CD14-positive monocyte (primary cell): ENCODE measurements around the gene LEPROT. TPM values are rescaled to one million over a fixed set of nuclear protein-coding genes. Genes with fewer than 3 reads are reported as not detected.

Experiments used
- DNase-seq, 3 donors: peaks; one replicate each; pipeline ENCODE4 v3.0.0-alpha.2; 2011 to 2022
- H2AFZ ChIP-seq: 2 replicates; pipeline ENCODE4 v1.6.0; 2012; ENCODE audit warnings: mild to moderate bottlenecking, low read depth, low read length, inconsistent platforms; ENCODE audit not compliant: insufficient read depth, poor library complexity, severe bottlenecking
- H3K27ac ChIP-seq, 2 donors: 1 replicate in 1 of 2; 2 replicates in 1 of 2; pipeline ENCODE4 v1.5.1; 2012 to 2013; ENCODE audit warnings: low read length in 2 of 2, control low read depth in 1 of 2, inconsistent platforms in 1 of 2, low read depth in 1 of 2, mild to moderate bottlenecking in 1 of 2
- H3K27me3 ChIP-seq, 2 donors: one replicate each; pipeline versions ENCODE4 v1.6.0 to v1.6.1; 2011 to 2013; ENCODE audit warnings: low read length in 2 of 2; ENCODE audit not compliant: control insufficient read depth in 2 of 2, insufficient read depth in 2 of 2
- H3K36me3 ChIP-seq, 2 donors: replicated peaks in 1 of 2; 1 replicate in 1 of 2; 2 replicates in 1 of 2; pipeline versions ENCODE4 v1.5.1 to v1.6.1; 2012 to 2013; ENCODE audit warnings: low read length in 2 of 2, control low read depth in 1 of 2, inconsistent platforms in 1 of 2, mild to moderate bottlenecking in 1 of 2; ENCODE audit not compliant: insufficient read depth in 2 of 2, control insufficient read depth in 1 of 2
- H3K4me1 ChIP-seq, 2 donors: 1 replicate in 1 of 2; 2 replicates in 1 of 2; pipeline versions ENCODE4 v1.5.1 to v1.6.1; 2012 to 2013; ENCODE audit warnings: low read length in 2 of 2, control low read depth in 1 of 2, inconsistent platforms in 1 of 2, mild to moderate bottlenecking in 1 of 2, moderate library complexity in 1 of 2; ENCODE audit not compliant: insufficient read depth in 2 of 2, control insufficient read depth in 1 of 2
- H3K4me2 ChIP-seq: replicated peaks from 2 replicates; pipeline ENCODE3; 2012; ENCODE audit warnings: low read length, moderate library complexity, mild to moderate bottlenecking; ENCODE audit not compliant: poor library complexity, severe bottlenecking; ENCODE audit errors: extremely low read depth
- H3K4me3 ChIP-seq, 3 experiments: fragments of 200-600 bp in 1 of 3; sonication (generic) in 1 of 3; replicated peaks in 1 of 3; 1 replicate in 2 of 3; 2 replicates in 1 of 3; pipeline ENCODE4 v1.5.1; 2011 to 2013; ENCODE audit warnings: low read length in 3 of 3, mild to moderate bottlenecking in 3 of 3, control low read depth in 2 of 3, low read depth in 2 of 3, inconsistent platforms in 1 of 3, moderate library complexity in 1 of 3
- H3K79me2 ChIP-seq: 2 replicates; pipeline ENCODE4 v1.6.0; 2012; ENCODE audit warnings: mild to moderate bottlenecking, control low read depth, inconsistent platforms, low read length, moderate library complexity; ENCODE audit not compliant: insufficient read depth
- H3K9ac ChIP-seq: 2 replicates; pipeline ENCODE4 v1.6.0; 2017; ENCODE audit warnings: low read length, mild to moderate bottlenecking; ENCODE audit not compliant: insufficient read depth, poor library complexity, severe bottlenecking
- H3K9me3 ChIP-seq, 2 donors: replicated peaks in 1 of 2; 1 replicate in 1 of 2; 2 replicates in 1 of 2; pipeline versions ENCODE4 v1.5.1 to v1.6.1; 2012 to 2013; ENCODE audit warnings: low read length in 2 of 2, control low read depth in 1 of 2; ENCODE audit not compliant: control insufficient read depth in 1 of 2, insufficient read depth in 1 of 2
- H4K20me1 ChIP-seq: 2 replicates; pipeline ENCODE4 v1.6.0; 2012; ENCODE audit warnings: mild to moderate bottlenecking, low read length, control low read depth, moderate library complexity; ENCODE audit not compliant: insufficient read depth
- H3K27ac Mint-ChIP-seq, 7 donors: one replicate each; pipeline ENCODE4 v1.8.0; 2020; ENCODE audit warnings: mild to moderate bottlenecking in 7 of 7, mixed read lengths in 7 of 7, moderate library complexity in 6 of 7, inconsistent platforms in 2 of 7
- H3K27me3 Mint-ChIP-seq, 3 donors: one replicate each; pipeline ENCODE4 v1.8.0; 2021 to 2022; ENCODE audit warnings: low read depth in 3 of 3, mild to moderate bottlenecking in 3 of 3, mixed read lengths in 3 of 3, moderate library complexity in 3 of 3, inconsistent platforms in 1 of 3
- H3K36me3 Mint-ChIP-seq, 2 donors: one replicate each; pipeline ENCODE4 v1.8.0; 2020; ENCODE audit warnings: mixed read lengths in 2 of 2, inconsistent platforms in 1 of 2, mild to moderate bottlenecking in 1 of 2
- H3K4me1 Mint-ChIP-seq: one replicate; pipeline ENCODE4 v1.8.0; 2020; ENCODE audit warnings: mild to moderate bottlenecking, mixed read lengths
- H3K4me3 Mint-ChIP-seq, 2 donors: one replicate each; pipeline ENCODE4 v1.8.0; 2020; ENCODE audit warnings: mild to moderate bottlenecking in 2 of 2, mixed read lengths in 2 of 2, moderate library complexity in 1 of 2
- H3K9me3 Mint-ChIP-seq, 7 donors: one replicate each; pipeline ENCODE4 v1.8.0; 2020 to 2022; ENCODE audit warnings: mixed read lengths in 7 of 7, mild to moderate bottlenecking in 6 of 7, moderate library complexity in 6 of 7, inconsistent platforms in 2 of 7
- CTCF ChIP-seq: fragments of 200-600 bp; IDR thresholded peaks from one replicate; pipeline ENCODE4 v1.8.0; 2022; ENCODE audit warnings: antibody characterized with exemption, mild to moderate bottlenecking
- WGBS: methylation state at CpG from one replicate; pipeline ENCODE4 v1.1.5; 2013; ENCODE audit warnings: missing lambda C conversion rate; ENCODE audit not compliant: insufficient coverage; 5-methylcytosine and 5-hydroxymethylcytosine counted together
- intact Hi-C, 2 donors: fragments of 100-400 bp; cut with micrococcal nuclease; formaldehyde crosslinking; loops; one replicate each; pipeline versions ENCODE4 v1.15.0 to v1.15.1; 2023
- polyA plus RNA-seq, 3 donors: library from polyadenylated mRNA; depleted of rRNA in 1 of 3; unstranded in 2 of 3; stranded (reverse) in 1 of 3; fragments of 300-500 nt in 2 of 3; fragments of >200 nt in 1 of 3; fragmentation: Illumina TruSeq in 2 of 3; gene quantifications; 1 replicate in 2 of 3; 2 replicates in 1 of 3; pipeline ENCODE4 v1.2.3, GENCODE V29; 2012 to 2021

Gene LEPROT
- polyA plus RNA-seq, 3 donors = 56.3 to 75.0 (median 74.7) TPM

GRCh38 chr1:65414538-65414937, 5.9 kb upstream of the LEPROT start:
- Mint-ChIP-seq H3K27me3 (peaks cover 0 to 2% (median 0%) of the 10 kb centered on the region in 3 donors), H3K9me3 (no peaks in the 10 kb centered on the region), H3K27ac (no peak overlapping the region), H3K4me1 (peaks cover 4% of the 10 kb centered on the region), H3K4me3 (no peak overlapping the region), H3K36me3 (no peaks in the 10 kb centered on the region)
- intact Hi-C loops = no loop called here
- no peaks in the 10 kb centered on the region for H4K20me1 ChIP-seq
- no peaks in the 10 kb centered on the region for H3K79me2 ChIP-seq
- no peak overlapping the region for H3K4me2 ChIP-seq
- no peaks in the 10 kb centered on the region for H3K36me3 ChIP-seq
- no peak overlapping the region for H2AFZ ChIP-seq
- H3K27me3 ChIP-seq = no peaks in the 10 kb centered on the region
- H3K9ac ChIP-seq = no peak overlapping the region
- H3K4me3 ChIP-seq = no peak overlapping the region
- no peak for TF ChIP-seq CTCF
- no peak for DNase-seq
- WGBS = no CpG with 5 or more reads among the region's 4 CpGs
- no peaks in the 10 kb centered on the region for H3K9me3 ChIP-seq
- H3K4me1 ChIP-seq = peaks cover 1 to 5% of the 10 kb centered on the region in 2 donors
- H3K27ac ChIP-seq = no peak overlapping the region

GRCh38 chr1:65416767-65417166, 3.7 kb upstream of the LEPROT start:
- Histone ChIP-seq H3K27ac (no peak overlapping the region), H3K9ac (no peak overlapping the region), H3K36me3 (no peaks in the 10 kb centered on the region), H3K9me3 (no peaks in the 10 kb centered on the region), H3K27me3 (no peaks in the 10 kb centered on the region), H3K79me2 (peaks cover 10% of the 10 kb centered on the region), H4K20me1 (no peaks in the 10 kb centered on the region), H3K4me1 (peaks cover 9 to 10% of the 10 kb centered on the region in 2 donors), H3K4me2 (no peak overlapping the region), H2AFZ (no peak overlapping the region), H3K4me3 (no peak overlapping the region)
- Mint-ChIP-seq H3K27ac (no peak overlapping the region), H3K9me3 (no peaks in the 10 kb centered on the region), H3K27me3 (peaks cover 0 to 2% (median 0%) of the 10 kb centered on the region in 3 donors), H3K4me3 (no peak overlapping the region), H3K36me3 (no peaks in the 10 kb centered on the region), H3K4me1 (peaks cover 10% of the 10 kb centered on the region)
- no CpG with 5 or more reads among the region's 1 CpG for WGBS
- DNase-seq = no peak
- no peak for TF ChIP-seq CTCF
- intact Hi-C loops = no loop called here
